ENCODE data around the gene SAPCD2. TPM values are rescaled to one million over a fixed set of nuclear protein-coding genes. Genes with fewer than 3 reads are reported as not detected.

SAPCD2 gene
- total RNA-seq, 1 experiment from 2014 or later, result 76.4 TPM

- DNase-seq (ENCODE audit: low spot score), result no peak
Observed at GRCh38 chr9:137018761-137019559, 51.4 kb downstream of the SAPCD2 start.

GRCh38 chr9:137017791-137018497 lies 52.4 kb downstream of the SAPCD2 start:
- DNase-seq (ENCODE audit: low spot score), result no peak

DNA sequence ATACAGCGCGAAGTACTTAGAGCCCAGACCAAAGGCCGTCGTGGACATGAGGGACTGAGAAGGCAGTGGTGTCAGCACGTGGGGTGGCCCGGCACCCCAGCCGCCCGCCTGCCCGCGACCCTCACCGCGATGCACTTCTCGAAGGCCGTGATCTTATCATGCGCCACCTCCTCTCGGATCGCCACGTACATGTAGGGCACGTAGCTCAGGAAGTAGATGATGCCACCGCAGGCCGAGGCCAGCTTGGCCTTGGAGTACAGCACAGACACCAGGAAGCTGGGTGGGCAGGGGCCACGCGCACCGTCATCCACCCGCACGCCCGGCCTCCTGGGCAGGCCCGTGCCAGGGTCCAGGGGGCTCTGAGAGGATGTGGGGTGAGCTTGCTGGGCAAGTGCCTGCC lies 53.3 kb downstream of the SAPCD2 start:
- no peak for DNase-seq (ENCODE audit: low spot score)

GRCh38 chr9:137016436-137016835 lies 53.9 kb downstream of the SAPCD2 start:
- DNase-seq (ENCODE audit: low spot score), result no peak

- no peak for DNase-seq (ENCODE audit: low spot score)
Observed at GRCh38 chr9:137015976-137016375, 54.4 kb downstream of the SAPCD2 start.

- DNase-seq (ENCODE audit: low spot score), result no peak
Observed at GRCh38 chr9:137015540-137015930, 54.8 kb downstream of the SAPCD2 start.

- no peak for DNase-seq (ENCODE audit: low spot score)
Observed at GRCh38 chr9:137014776-137015539, 55.4 kb downstream of the SAPCD2 start.

DNA sequence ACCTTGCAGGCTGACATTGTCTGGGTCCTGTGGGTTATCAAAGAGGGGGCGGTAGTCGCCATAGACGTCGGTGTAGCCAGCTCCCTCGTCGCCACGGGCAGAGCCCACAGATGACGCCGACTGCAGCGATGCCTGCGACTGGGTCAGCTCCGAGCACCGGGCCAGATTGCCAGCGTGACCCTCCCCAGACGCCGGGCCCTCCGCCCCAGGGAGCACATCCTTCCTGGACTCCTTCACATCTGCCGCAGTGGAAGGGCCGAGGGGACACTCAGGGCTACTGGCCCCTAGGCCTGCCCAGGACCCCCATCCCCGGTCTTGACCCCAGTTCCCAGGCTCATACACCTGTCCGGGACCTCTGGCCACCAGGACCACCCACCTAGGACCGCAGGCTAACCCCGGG lies 56.2 kb downstream of the SAPCD2 start:
- DNase-seq (ENCODE audit: low spot score), result no peak

- no peak for DNase-seq (ENCODE audit: low spot score)
Observed at GRCh38 chr9:137013571-137013940, 56.8 kb downstream of the SAPCD2 start.

DNA sequence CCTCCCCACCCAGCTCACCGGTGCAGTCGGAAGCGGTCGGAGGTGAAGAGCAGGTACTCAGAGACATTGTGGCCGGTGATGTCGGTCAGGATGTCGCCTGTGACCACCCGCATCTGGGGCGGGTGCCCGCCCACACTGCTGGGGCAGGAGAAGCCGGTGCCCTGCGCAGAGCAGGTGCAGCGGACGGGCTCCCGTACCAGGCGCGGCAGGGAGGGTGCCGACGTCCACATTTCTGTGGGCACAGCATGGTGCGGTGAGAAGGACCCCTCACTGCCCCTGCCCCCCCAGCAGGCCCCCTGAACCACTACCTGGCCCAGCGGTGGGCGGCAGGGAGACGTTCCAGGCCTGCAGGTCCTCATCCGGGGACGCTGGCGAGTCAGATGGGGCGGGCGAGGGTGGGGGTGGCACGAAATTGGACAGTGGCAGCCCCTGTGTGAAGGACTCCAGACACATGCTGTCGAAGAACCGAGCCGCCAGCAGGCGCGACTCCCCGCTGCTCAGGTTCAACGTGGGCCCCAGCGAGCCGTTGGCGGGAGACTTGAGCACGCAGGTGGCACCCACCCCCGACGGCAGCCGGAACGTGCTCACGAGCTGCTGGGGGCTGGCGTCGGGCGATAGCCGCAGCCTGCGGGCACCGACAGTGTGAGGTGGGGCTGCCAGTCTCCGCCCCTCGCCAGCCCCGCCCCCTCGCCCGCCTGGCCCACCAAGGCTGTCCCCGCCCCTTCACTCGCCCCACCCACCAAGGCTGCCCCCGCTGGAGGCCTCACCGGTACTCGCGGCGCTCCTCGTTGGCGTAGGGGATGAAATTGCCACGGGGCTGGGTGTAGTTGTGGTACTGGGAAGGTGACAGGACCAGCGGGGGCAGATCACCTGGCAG lies 57.4 kb downstream of the SAPCD2 start:
- DNase-seq (ENCODE audit: low spot score), result no peak

Other genes with a start within 250 kb of the SAPCD2 start
- 1.8 and 2.1 TPM in 2 replicates for gene AJM1, start 228.1 kb downstream of the SAPCD2 start, total RNA-seq (2014; rRNA removed; shearing (Covaris generic))
- gene PHPT1, start 221.1 kb downstream of the SAPCD2 start, total RNA-seq (2014; rRNA removed; shearing (Covaris generic)), result 119 and 151 TPM in 2 replicates
- gene MAMDC4, start 218.2 kb downstream of the SAPCD2 start, total RNA-seq (2014; rRNA removed; shearing (Covaris generic)), result 7.3 and 8.0 TPM in 2 replicates
- gene EDF1, start 204.2 kb downstream of the SAPCD2 start, total RNA-seq (2014; rRNA removed; shearing (Covaris generic)), result 882 and 886 TPM in 2 replicates
- 20.9 and 28.4 TPM in 2 replicates for gene TRAF2, start 184.0 kb downstream of the SAPCD2 start, total RNA-seq (2014; rRNA removed; shearing (Covaris generic))
- gene FBXW5, start 125.8 kb downstream of the SAPCD2 start, total RNA-seq (2014; rRNA removed; shearing (Covaris generic)), result 379 and 400 TPM in 2 replicates
- gene C8G, start 125.3 kb downstream of the SAPCD2 start, total RNA-seq (2014; rRNA removed; shearing (Covaris generic)), result not detected in 2 replicates
- gene LCN12, start 118.3 kb downstream of the SAPCD2 start, total RNA-seq (2014; rRNA removed; shearing (Covaris generic)), result 0.07 and 2.2 TPM in 2 replicates
- 1.6 TPM in 1 of 2 replicates, not detected in the other for gene PTGDS, start 93.1 kb downstream of the SAPCD2 start, total RNA-seq (2014; rRNA removed; shearing (Covaris generic))
- 0.26 TPM in 1 of 2 replicates, not detected in the other for gene LCNL1, start 87.6 kb downstream of the SAPCD2 start, total RNA-seq (2014; rRNA removed; shearing (Covaris generic))
- gene PAXX, start 78.1 kb downstream of the SAPCD2 start, total RNA-seq (2014; rRNA removed; shearing (Covaris generic)), result 104 and 109 TPM in 2 replicates
- 126 and 133 TPM in 2 replicates for gene CLIC3, start 74.0 kb downstream of the SAPCD2 start, total RNA-seq (2014; rRNA removed; shearing (Covaris generic))
- gene ABCA2, start 42.3 kb downstream of the SAPCD2 start, total RNA-seq (2014; rRNA removed; shearing (Covaris generic)), result 32.3 and 33.5 TPM in 2 replicates
- gene FUT7, start 38.5 kb downstream of the SAPCD2 start, total RNA-seq (2014; rRNA removed; shearing (Covaris generic)), result 0.07 TPM in 1 of 2 replicates, not detected in the other
- gene NPDC1, start 24.4 kb downstream of the SAPCD2 start, total RNA-seq (2014; rRNA removed; shearing (Covaris generic)), result 47.4 and 49.6 TPM in 2 replicates
- gene ENTPD2, start 16.5 kb downstream of the SAPCD2 start, total RNA-seq (2014; rRNA removed; shearing (Covaris generic)), result not detected in 2 replicates
- 94.6 and 109 TPM in 2 replicates for gene UAP1L1, start 7.0 kb upstream of the SAPCD2 start, total RNA-seq (2014; rRNA removed; shearing (Covaris generic))
- 196 and 197 TPM in 2 replicates for gene MAN1B1, start 16.4 kb upstream of the SAPCD2 start, total RNA-seq (2014; rRNA removed; shearing (Covaris generic))
- gene DPP7, start 44.2 kb upstream of the SAPCD2 start, total RNA-seq (2014; rRNA removed; shearing (Covaris generic)), result 251 and 263 TPM in 2 replicates
- not detected in 2 replicates for gene GRIN1, start 68.6 kb upstream of the SAPCD2 start, total RNA-seq (2014; rRNA removed; shearing (Covaris generic))
- gene LRRC26, start 99.5 kb upstream of the SAPCD2 start, total RNA-seq (2014; rRNA removed; shearing (Covaris generic)), result not detected in 2 replicates
- gene TMEM210, start 101.5 kb upstream of the SAPCD2 start, total RNA-seq (2014; rRNA removed; shearing (Covaris generic)), result not detected in 2 replicates
- 23.1 and 29.2 TPM in 2 replicates for gene ANAPC2, start 118.0 kb upstream of the SAPCD2 start, total RNA-seq (2014; rRNA removed; shearing (Covaris generic))
- 257 and 270 TPM in 2 replicates for gene SSNA1, start 118.1 kb upstream of the SAPCD2 start, total RNA-seq (2014; rRNA removed; shearing (Covaris generic))
- gene TPRN, start 130.2 kb upstream of the SAPCD2 start, total RNA-seq (2014; rRNA removed; shearing (Covaris generic)), result 26.9 and 34.5 TPM in 2 replicates
- 115 and 120 TPM in 2 replicates for gene TMEM203, start 135.1 kb upstream of the SAPCD2 start, total RNA-seq (2014; rRNA removed; shearing (Covaris generic))
- gene NDOR1, start 135.1 kb upstream of the SAPCD2 start, total RNA-seq (2014; rRNA removed; shearing (Covaris generic)), result 23.8 and 25.5 TPM in 2 replicates
- gene RNF208, start 151.7 kb upstream of the SAPCD2 start, total RNA-seq (2014; rRNA removed; shearing (Covaris generic)), result 0.09 and 0.17 TPM in 2 replicates
- gene CYSRT1, start 154.6 kb upstream of the SAPCD2 start, total RNA-seq (2014; rRNA removed; shearing (Covaris generic)), result 5.1 and 5.4 TPM in 2 replicates
- 0.86 and 1.1 TPM in 2 replicates for gene RNF224, start 156.9 kb upstream of the SAPCD2 start, total RNA-seq (2014; rRNA removed; shearing (Covaris generic))
- 1.1 and 1.6 TPM in 2 replicates for gene SLC34A3, start 160.3 kb upstream of the SAPCD2 start, total RNA-seq (2014; rRNA removed; shearing (Covaris generic))
- gene TUBB4B, start 170.7 kb upstream of the SAPCD2 start, total RNA-seq (2014; rRNA removed; shearing (Covaris generic)), result 599 and 717 TPM in 2 replicates
- gene STPG3, start 180.7 kb upstream of the SAPCD2 start, total RNA-seq (2014; rRNA removed; shearing (Covaris generic)), result not detected in 2 replicates
- 104 and 116 TPM in 2 replicates for gene NELFB, start 184.8 kb upstream of the SAPCD2 start, total RNA-seq (2014; rRNA removed; shearing (Covaris generic))
- 79.6 and 94.5 TPM in 2 replicates for gene TOR4A, start 207.2 kb upstream of the SAPCD2 start, total RNA-seq (2014; rRNA removed; shearing (Covaris generic))
- 0.40 and 0.43 TPM in 2 replicates for gene NRARP, start 231.7 kb upstream of the SAPCD2 start, total RNA-seq (2014; rRNA removed; shearing (Covaris generic))

All from A172 (cell line).